ENCODE results near the gene CFAP45. TPM values are rescaled to one million over a fixed set of nuclear protein-coding genes. Genes with fewer than 3 reads are reported as not detected.
A peak's percentile ranks its signal among the peaks of the same experiment; 100 is the strongest.

The CFAP45 gene
- total RNA-seq, 4 donors from 2014 or later, result 0.32 TPM; not detected in 3

- WGBS, 2 donors (ENCODE audit: low coverage in 1 of 2), result 90 to 100% methylated on average over 3 to 7 of the region's 18 CpGs
- Histone ChIP-seq H3K36me3 (no peaks in the 10 kb centered on the region), H3K9me3 (no peaks in the 10 kb centered on the region), H3K4me1 (peaks cover 0 to 15% (median 13%) of the 10 kb centered on the region in 4 donors), H3K4me3 (no peak overlapping the region), H3K27ac (no peak overlapping the region), H3K27me3 (no peaks in the 10 kb centered on the region)
- intact Hi-C loops (cut with DNase I; ENCODE audit: low total_unique reads), result no loop called here
- in situ Hi-C loops (cut with MboI; ENCODE audit: low pct_ligation_motif_present in 1 of 4, low pct_unique_long_range_greater_than_20kb in 1 of 4, low sequenced_read_pairs in 3 of 4), result no loop called here
- TF ChIP-seq EP300 (IDR thresholded peaks at IDR 0.05; ENCODE audit: low read depth) (no peak), POLR2AphosphoS5 (IDR thresholded peaks at IDR 0.05) (no peak)
- no peak for DNase-seq
These were observed 28.6 kb upstream of the CFAP45 start for GRCh38 chr1:159928491-159929050.

GRCh38 chr1:159927849-159928431 lies 28.0 kb upstream of the CFAP45 start:
- no peak overlapping the region for H3K27ac ChIP-seq

GRCh38 chr1:159927211-159927848 lies 27.4 kb upstream of the CFAP45 start:
- Histone ChIP-seq H3K27me3 (no peaks in the 10 kb centered on the region), H3K27ac (no peak overlapping the region), H3K36me3 (no peaks in the 10 kb centered on the region), H3K4me1 (peaks cover 6 to 28% (median 26%) of the 10 kb centered on the region in 4 donors), H3K4me3 (no peak overlapping the region), H3K9me3 (no peaks in the 10 kb centered on the region)
- in situ Hi-C loops (cut with MboI; ENCODE audit: low pct_ligation_motif_present in 1 of 4, low pct_unique_long_range_greater_than_20kb in 1 of 4, low sequenced_read_pairs in 3 of 4), result no loop called here
- 92% methylated on average over 15 of the region's 16 CpGs; no CpG with 5 or more reads in 1 of the 2 donors for WGBS, 2 donors (ENCODE audit: low coverage in 1 of 2)
- TF ChIP-seq POLR2AphosphoS5 (IDR thresholded peaks at IDR 0.05), result no peak
- TF ChIP-seq EP300 (IDR thresholded peaks at IDR 0.05; ENCODE audit: low read depth), result no peak
- no peak for TF ChIP-seq CTCF (IDR thresholded peaks at IDR 0.05)
- TF ChIP-seq POLR2A (IDR thresholded peaks at IDR 0.05), result no peak
- no peak for DNase-seq
- intact Hi-C loops (cut with DNase I; ENCODE audit: low total_unique reads), result no loop called here

More at GRCh38 chr1:159927849-159928431, 28.0 kb upstream of the CFAP45 start:
- 75 to 83% methylated on average over 2 to 13 of the region's 13 CpGs for WGBS, 2 donors (ENCODE audit: low coverage in 1 of 2)
- no peak for DNase-seq
- no peaks in the 10 kb centered on the region for H3K9me3 ChIP-seq
- TF ChIP-seq CTCF (IDR thresholded peaks at IDR 0.05) (no peak), POLR2AphosphoS5 (IDR thresholded peaks at IDR 0.05) (no peak), EP300 (IDR thresholded peaks at IDR 0.05; ENCODE audit: low read depth) (no peak), POLR2A (IDR thresholded peaks at IDR 0.05) (no peak)
- in situ Hi-C loops (cut with MboI; ENCODE audit: low pct_ligation_motif_present in 1 of 4, low pct_unique_long_range_greater_than_20kb in 1 of 4, low sequenced_read_pairs in 3 of 4) (no loop called here), intact Hi-C loops (cut with DNase I; ENCODE audit: low total_unique reads) (no loop called here)
- H3K36me3 ChIP-seq, result no peaks in the 10 kb centered on the region
- H3K27me3 ChIP-seq, result no peaks in the 10 kb centered on the region
- no peak overlapping the region for H3K4me3 ChIP-seq
- peaks cover 1 to 22% (median 19%) of the 10 kb centered on the region in 4 donors for H3K4me1 ChIP-seq

- no peaks in the 10 kb centered on the region for H3K9me3 ChIP-seq
- intact Hi-C loops (cut with DNase I; ENCODE audit: low total_unique reads) (no loop called here), in situ Hi-C loops (cut with MboI; ENCODE audit: low pct_ligation_motif_present in 1 of 4, low pct_unique_long_range_greater_than_20kb in 1 of 4, low sequenced_read_pairs in 3 of 4) (no loop called here)
- peak overlapping the region; percentile 91 to 98 (median 96) for H3K27ac ChIP-seq
- no peaks in the 10 kb centered on the region for H3K27me3 ChIP-seq
- 11% methylated on average over 7 of the region's 7 CpGs; no CpG with 5 or more reads in 1 of the 2 donors for WGBS, 2 donors (ENCODE audit: low coverage in 1 of 2)
- no peaks in the 10 kb centered on the region for H3K36me3 ChIP-seq
- TF ChIP-seq EP300 (IDR thresholded peaks at IDR 0.05; ENCODE audit: low read depth) (no peak), POLR2A (IDR thresholded peaks at IDR 0.05) (no peak), POLR2AphosphoS5 (IDR thresholded peaks at IDR 0.05) (no peak), CTCF (IDR thresholded peaks at IDR 0.05) (no peak)
- H3K4me1 ChIP-seq, result peaks cover 16 to 41% (median 37%) of the 10 kb centered on the region in 4 donors
- no peak for DNase-seq
- peak overlapping the region; percentile 68 to 91 (median 82) for H3K4me3 ChIP-seq
These were observed 25.7 kb upstream of the CFAP45 start for GRCh38 chr1:159925719-159926078.
